Measurements from ENCODE around the gene CDKN2B. TPM values are rescaled to one million over a fixed set of nuclear protein-coding genes. Genes with fewer than 3 reads are reported as not detected.

Gene CDKN2B
- total and polyA plus RNA-seq, 2 experiments from 2014 or later = 15.1 to 18.6 TPM

DNA sequence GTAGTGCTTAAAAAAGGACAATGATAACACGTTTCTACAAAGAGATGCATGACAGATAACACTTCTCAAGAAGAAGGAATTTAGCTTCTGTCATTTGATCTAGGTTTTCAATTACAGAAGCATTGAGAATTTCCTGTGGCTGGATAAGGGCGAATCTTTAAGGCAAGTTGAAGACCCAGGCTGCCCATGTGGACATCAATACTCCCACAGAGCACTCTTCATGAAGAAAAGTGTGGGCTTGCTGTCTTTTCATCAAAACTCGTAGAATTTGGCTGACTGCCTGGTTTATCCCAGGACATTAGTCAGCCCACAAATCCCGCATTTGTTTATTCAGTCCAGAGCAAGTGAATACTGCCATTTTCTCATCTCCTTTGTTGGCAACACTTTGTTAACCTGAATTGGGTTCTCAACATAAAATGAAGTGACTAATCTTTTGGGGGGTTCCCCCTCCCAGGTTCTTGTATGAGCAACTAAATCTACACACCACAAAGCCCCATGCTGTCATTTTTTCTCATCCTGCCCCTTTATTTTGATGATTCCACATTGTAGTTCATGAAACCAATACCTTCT is 43.4 kb upstream of the CDKN2B start:
- Histone ChIP-seq H4K20me1 (ENCODE audit: insufficient read depth, poor library complexity, severe bottlenecking) (no peaks in the 10 kb centered on the region), H3K36me3 (replicated peaks; ENCODE audit: insufficient read depth, low read depth) (no peaks in the 10 kb centered on the region), H3K4me2 (no peak overlapping the region), H3K27me3 (no peaks in the 10 kb centered on the region), H3K9me2 (replicated peaks; ENCODE audit: insufficient read depth) (no peaks in the 10 kb centered on the region), H2AFZ (no peak overlapping the region), H3K27ac (no peak overlapping the region), H3K4me3 (no peak overlapping the region), H3K9me3 (ENCODE audit: low read depth) (no peaks in the 10 kb centered on the region), H3K4me1 (ENCODE audit: insufficient read depth) (no peaks in the 10 kb centered on the region), H3K79me2 (no peaks in the 10 kb centered on the region)
- DNase-seq (ENCODE audit: low spot score) = peak; percentile 16
- TF ChIP-seq, protein P1, sequence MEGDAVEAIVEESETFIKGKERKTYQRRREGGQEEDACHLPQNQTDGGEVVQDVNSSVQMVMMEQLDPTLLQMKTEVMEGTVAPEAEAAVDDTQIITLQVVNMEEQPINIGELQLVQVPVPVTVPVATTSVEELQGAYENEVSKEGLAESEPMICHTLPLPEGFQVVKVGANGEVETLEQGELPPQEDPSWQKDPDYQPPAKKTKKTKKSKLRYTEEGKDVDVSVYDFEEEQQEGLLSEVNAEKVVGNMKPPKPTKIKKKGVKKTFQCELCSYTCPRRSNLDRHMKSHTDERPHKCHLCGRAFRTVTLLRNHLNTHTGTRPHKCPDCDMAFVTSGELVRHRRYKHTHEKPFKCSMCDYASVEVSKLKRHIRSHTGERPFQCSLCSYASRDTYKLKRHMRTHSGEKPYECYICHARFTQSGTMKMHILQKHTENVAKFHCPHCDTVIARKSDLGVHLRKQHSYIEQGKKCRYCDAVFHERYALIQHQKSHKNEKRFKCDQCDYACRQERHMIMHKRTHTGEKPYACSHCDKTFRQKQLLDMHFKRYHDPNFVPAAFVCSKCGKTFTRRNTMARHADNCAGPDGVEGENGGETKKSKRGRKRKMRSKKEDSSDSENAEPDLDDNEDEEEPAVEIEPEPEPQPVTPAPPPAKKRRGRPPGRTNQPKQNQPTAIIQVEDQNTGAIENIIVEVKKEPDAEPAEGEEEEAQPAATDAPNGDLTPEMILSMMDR (IDR thresholded peaks at IDR 0.05; ENCODE audit: poor library complexity) = no peak
- TF ChIP-seq EZH2 (IDR thresholded peaks at IDR 0.05; ENCODE audit: borderline replicate concordance) (no peak), EZH2phosphoT487 (IDR thresholded peaks at IDR 0.05; ENCODE audit: low read depth, severe bottlenecking, unreplicated experiment) (no peak)
- 43% methylated on average over 4 of the region's 4 CpGs for WGBS (ENCODE audit: low lambda C conversion rate, missing lambda C conversion rate)

DNA sequence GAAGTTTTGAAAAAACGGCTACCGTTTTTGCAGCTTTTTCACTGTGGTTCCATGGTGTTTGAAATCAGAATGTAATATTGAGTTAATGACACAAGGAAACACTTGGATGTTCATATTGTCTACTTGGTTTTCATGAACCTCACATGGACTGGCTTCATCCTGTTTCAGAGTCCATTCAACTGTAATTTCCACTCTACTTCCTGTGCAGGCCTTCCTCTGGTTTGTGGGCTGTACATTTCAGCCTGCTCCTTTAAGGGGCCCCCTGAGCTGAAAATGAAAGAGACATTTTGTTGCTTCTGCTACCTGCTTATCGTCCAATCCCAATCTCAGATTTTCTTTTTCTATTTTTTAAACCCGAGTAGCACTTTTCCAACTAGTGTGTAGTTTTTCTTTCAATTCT is 41.8 kb upstream of the CDKN2B start:
- Histone ChIP-seq H4K20me1 (ENCODE audit: insufficient read depth, poor library complexity, severe bottlenecking) (no peaks in the 10 kb centered on the region), H3K9me2 (replicated peaks; ENCODE audit: insufficient read depth) (no peaks in the 10 kb centered on the region), H3K36me3 (replicated peaks; ENCODE audit: insufficient read depth, low read depth) (no peaks in the 10 kb centered on the region), H3K27ac (no peak overlapping the region), H3K9me3 (ENCODE audit: low read depth) (no peaks in the 10 kb centered on the region), H3K4me2 (no peak overlapping the region), H3K27me3 (no peaks in the 10 kb centered on the region), H3K4me3 (no peak overlapping the region), H2AFZ (no peak overlapping the region), H3K4me1 (ENCODE audit: insufficient read depth) (no peaks in the 10 kb centered on the region), H3K79me2 (no peaks in the 10 kb centered on the region)
- no peak for DNase-seq (ENCODE audit: low spot score)
- WGBS (ENCODE audit: low lambda C conversion rate, missing lambda C conversion rate) = 89% methylated on average over 4 of the region's 4 CpGs
- no peak for TF ChIP-seq EZH2phosphoT487 (IDR thresholded peaks at IDR 0.05; ENCODE audit: low read depth, severe bottlenecking, unreplicated experiment)
- TF ChIP-seq EZH2 (IDR thresholded peaks at IDR 0.05; ENCODE audit: borderline replicate concordance) = no peak
- TF ChIP-seq, protein P1 (IDR thresholded peaks at IDR 0.05; ENCODE audit: poor library complexity) = no peak

DNA sequence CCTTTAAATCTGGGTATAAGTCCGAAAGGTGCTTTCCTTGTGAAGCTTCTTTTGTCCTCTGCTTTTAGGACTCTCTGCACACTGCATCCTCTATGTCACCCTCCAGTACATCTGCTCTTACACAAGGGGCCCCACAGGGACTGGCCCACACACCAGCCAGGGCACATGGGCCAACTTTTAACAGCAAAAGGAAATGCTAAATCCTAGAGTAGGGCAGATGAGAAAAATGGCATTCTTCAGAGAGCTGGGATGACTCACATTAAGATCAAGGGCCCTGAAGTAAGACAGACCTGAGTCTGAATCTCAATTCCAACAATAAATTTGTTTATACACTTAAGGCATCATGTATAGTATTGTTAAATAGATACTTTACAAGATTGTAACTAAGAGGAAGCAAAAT is 40.3 kb upstream of the CDKN2B start:
- no peak for DNase-seq (ENCODE audit: low spot score)
- Histone ChIP-seq H3K9me3 (ENCODE audit: low read depth) (no peaks in the 10 kb centered on the region), H3K79me2 (no peaks in the 10 kb centered on the region), H3K36me3 (replicated peaks; ENCODE audit: insufficient read depth, low read depth) (no peaks in the 10 kb centered on the region), H3K27ac (no peak overlapping the region), H3K4me3 (no peak overlapping the region), H4K20me1 (ENCODE audit: insufficient read depth, poor library complexity, severe bottlenecking) (no peaks in the 10 kb centered on the region), H3K4me1 (ENCODE audit: insufficient read depth) (no peaks in the 10 kb centered on the region), H3K4me2 (no peak overlapping the region), H3K27me3 (no peaks in the 10 kb centered on the region), H2AFZ (no peak overlapping the region), H3K9me2 (replicated peaks; ENCODE audit: insufficient read depth) (no peaks in the 10 kb centered on the region)
- 96% methylated on average over 1 of the region's 1 CpG for WGBS (ENCODE audit: low lambda C conversion rate, missing lambda C conversion rate)
- TF ChIP-seq EZH2 (IDR thresholded peaks at IDR 0.05; ENCODE audit: borderline replicate concordance) (no peak), EZH2phosphoT487 (IDR thresholded peaks at IDR 0.05; ENCODE audit: low read depth, severe bottlenecking, unreplicated experiment) (no peak)
- TF ChIP-seq, protein P1 (IDR thresholded peaks at IDR 0.05; ENCODE audit: poor library complexity) = no peak

Measured in hepatocyte (in vitro differentiated cells).